ENCODE data around the gene TMEM147. TPM values are rescaled to one million over a fixed set of nuclear protein-coding genes. Genes with fewer than 3 reads are reported as not detected.

Gene TMEM147
- total and polyA plus RNA-seq, 2 of the 13 experiments (the other 11 are each of a cell fraction or from before 2014, with no cell fraction given) = 141 to 176 TPM

DNA sequence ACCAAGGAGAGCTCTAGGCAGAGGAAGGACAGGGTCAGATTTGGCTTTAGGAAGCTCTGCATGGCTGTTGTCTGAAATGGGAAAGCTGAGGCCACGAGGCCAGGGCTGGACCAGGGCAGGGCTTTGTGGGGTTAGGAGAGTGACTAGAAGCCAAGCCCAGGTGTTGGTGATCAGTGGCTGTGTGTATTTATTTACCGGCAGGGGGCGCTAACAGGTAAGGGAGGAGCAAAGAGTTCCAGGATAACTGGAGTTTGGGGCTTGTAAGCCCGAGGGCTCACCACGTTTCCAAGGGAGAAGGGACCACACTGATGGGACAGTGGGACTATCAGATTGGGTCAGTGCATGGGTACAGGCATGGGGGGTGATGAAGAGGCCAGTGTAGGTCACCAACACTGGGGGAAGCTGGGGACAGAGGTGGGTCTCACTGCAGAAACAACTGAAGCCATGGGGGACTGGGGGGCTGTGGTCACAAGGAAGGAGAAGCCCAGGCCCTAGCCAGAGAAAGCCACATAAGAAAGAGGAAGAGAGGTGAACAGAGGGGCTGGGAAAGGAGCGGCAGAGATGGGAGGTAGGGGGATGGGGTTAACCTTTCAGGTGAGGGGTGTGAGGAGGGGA, 3.9 kb downstream of the TMEM147 start (continued):
- no peak for TF ChIP-seq ZMYM2 (CRISPR knock-in tag; IDR thresholded peaks at IDR 0.05)
- no peak for TF ChIP-seq ZNF343 (CRISPR knock-in tag; IDR thresholded peaks at IDR 0.05)
- 0 out of 2 replicates have a peak, but pooled peaks have one; percentile 19 for TF ChIP-seq GATAD2A (CRISPR knock-in tag; IDR thresholded peaks at IDR 0.05)
- TF ChIP-seq ZNF251 (CRISPR knock-in tag; IDR thresholded peaks at IDR 0.05) = no peak
- TF ChIP-seq FIP1L1 (IDR thresholded peaks at IDR 0.05; ENCODE audit: borderline replicate concordance, insufficient read depth, low read depth, low read length) = no peak

DNA sequence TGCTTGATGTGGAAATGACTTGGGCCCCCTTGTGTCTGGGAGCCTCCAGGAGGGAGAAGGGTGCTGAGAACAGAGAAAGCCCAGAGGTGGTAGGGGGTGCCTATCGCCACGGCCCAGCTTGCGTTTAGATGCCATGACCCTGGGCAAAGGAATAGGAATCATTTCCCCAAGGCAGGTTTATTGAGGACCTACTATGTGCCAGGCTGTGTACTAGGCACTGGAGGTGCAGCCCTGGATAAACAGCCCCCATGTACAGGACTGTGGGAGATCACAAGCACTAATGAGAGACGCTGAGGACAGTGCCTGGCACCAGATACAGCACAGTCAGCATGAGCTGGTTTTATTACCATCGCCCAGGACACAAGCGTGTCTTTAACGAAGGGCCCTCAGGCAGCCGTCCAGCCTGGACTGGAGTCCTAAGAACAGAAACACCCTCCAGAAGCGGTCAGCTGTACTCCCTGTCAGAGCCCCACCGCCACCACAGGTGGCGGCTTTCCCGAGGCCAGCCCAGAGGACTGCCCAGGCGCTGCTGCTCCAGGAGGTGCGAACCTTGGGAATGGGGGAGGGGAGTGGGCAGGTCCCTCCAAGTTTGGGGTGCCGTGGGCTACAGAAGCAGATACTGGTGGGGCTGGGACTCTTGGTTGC, 4.6 kb downstream of the TMEM147 start:
- H3K27ac ChIP-seq (ENCODE audit: extremely low read length, insufficient read depth, low read length) = no peak overlapping the region
- H3K4me2 ChIP-seq (ENCODE audit: low read depth, low read length) = no peak overlapping the region
- ChIA-PET CTCF (ENCODE audit: low intra/inter-chr PET ratio, low total read pairs) (interaction anchor here (1.2 to 2.7 kb wide), 3 partner anchors 40 to 167 kb away, joined by 5 to 14 read pairs (median 8); no protein-coding TSS in a partner anchor), POLR2A (no interaction called here)
- 91% methylated on average over 5 of the region's 15 CpGs for WGBS (ENCODE audit: low lambda C conversion rate)
- DNase-seq (ENCODE audit: low spot score) = no peak
- peaks cover 47% of the 10 kb centered on the region for H3K4me1 ChIP-seq (ENCODE audit: insufficient read depth, low read length)
- in situ Hi-C loops (cut with HindIII; ENCODE audit: extremely low pct_ligation_motif_present, low pct_unique_long_range_greater_than_20kb) (loop anchor here (5.0 kb wide), 2 partner anchors 92 to 167 kb away; partner anchors contain the start of genes ETV2 and KMT2B), intact Hi-C loops (cut with micrococcal nuclease; ENCODE audit: unreplicated experiment) (loop anchor here (1.0 to 10.0 kb wide), 3 partner anchors 65 to 167 kb away; partner anchors contain the start of genes COX6B1, ETV2 and HAUS5)
- no peak overlapping the region for H2AFZ ChIP-seq (ENCODE audit: low read length)
- H3K79me2 ChIP-seq (ENCODE audit: insufficient read depth, low read length) = peaks cover 11% of the 10 kb centered on the region
- no peaks in the 10 kb centered on the region for H3K9me3 ChIP-seq (ENCODE audit: low read length)
- ATAC-seq = no peak
- no peak for FAIRE-seq
- no TSS peak for BruUV-seq (replicated peaks)
- H3K9ac ChIP-seq (ENCODE audit: insufficient read depth, low read depth, low read length) = no peak overlapping the region
- peaks cover 0 to 3% of the 10 kb centered on the region in 2 experiments; a peak in 3 of 5 replicates for H3K36me3 ChIP-seq (replicated peaks in 1 of 2; ENCODE audit: control insufficient read depth in 1 of 2, insufficient read depth in 2 of 2, low read length in 2 of 2)
- H4K20me1 ChIP-seq (ENCODE audit: insufficient read depth, low read length) = no peaks in the 10 kb centered on the region
- H3K27me3 ChIP-seq (ENCODE audit: control insufficient read depth in 1 of 2, insufficient read depth in 2 of 2, low read length in 2 of 2) = peaks cover 0 to 11% of the 10 kb centered on the region in 2 experiments; a peak in 1 of 5 replicates
- TF ChIP-seq, protein P1, sequence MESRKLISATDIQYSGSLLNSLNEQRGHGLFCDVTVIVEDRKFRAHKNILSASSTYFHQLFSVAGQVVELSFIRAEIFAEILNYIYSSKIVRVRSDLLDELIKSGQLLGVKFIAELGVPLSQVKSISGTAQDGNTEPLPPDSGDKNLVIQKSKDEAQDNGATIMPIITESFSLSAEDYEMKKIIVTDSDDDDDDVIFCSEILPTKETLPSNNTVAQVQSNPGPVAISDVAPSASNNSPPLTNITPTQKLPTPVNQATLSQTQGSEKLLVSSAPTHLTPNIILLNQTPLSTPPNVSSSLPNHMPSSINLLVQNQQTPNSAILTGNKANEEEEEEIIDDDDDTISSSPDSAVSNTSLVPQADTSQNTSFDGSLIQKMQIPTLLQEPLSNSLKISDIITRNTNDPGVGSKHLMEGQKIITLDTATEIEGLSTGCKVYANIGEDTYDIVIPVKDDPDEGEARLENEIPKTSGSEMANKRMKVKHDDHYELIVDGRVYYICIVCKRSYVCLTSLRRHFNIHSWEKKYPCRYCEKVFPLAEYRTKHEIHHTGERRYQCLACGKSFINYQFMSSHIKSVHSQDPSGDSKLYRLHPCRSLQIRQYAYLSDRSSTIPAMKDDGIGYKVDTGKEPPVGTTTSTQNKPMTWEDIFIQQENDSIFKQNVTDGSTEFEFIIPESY (CRISPR knock-in tag; IDR thresholded peaks at IDR 0.05) = peak; percentile 92
- 0 out of 2 replicates have a peak, but pooled peaks have one; percentile 8 for TF ChIP-seq RBFOX2 (IDR thresholded peaks at IDR 0.05; ENCODE audit: low read depth, low read length)
- peak; percentile 0; the same call in 1 of the 2 replicates for TF ChIP-seq MAFF (IDR thresholded peaks at IDR 0.05; ENCODE audit: low read depth, low read length)
- TF ChIP-seq BHLHE40 (IDR thresholded peaks at IDR 0.05; ENCODE audit: low read length) = no peak
- no peak for TF ChIP-seq ZNF260 (CRISPR knock-in tag; IDR thresholded peaks at IDR 0.05; ENCODE audit: borderline replicate concordance, low read depth)
- TF ChIP-seq HMGA1 (CRISPR knock-in tag; conservative IDR thresholded peaks at IDR 0.05) = no peak
- TF ChIP-seq AGO2 (optimal IDR thresholded peaks at IDR 0.05; ENCODE audit: low read depth, low read length) = peak; percentile 63
- TF ChIP-seq ADNP (CRISPR knock-in tag; IDR thresholded peaks at IDR 0.05) = no peak
- TF ChIP-seq, protein P2, sequence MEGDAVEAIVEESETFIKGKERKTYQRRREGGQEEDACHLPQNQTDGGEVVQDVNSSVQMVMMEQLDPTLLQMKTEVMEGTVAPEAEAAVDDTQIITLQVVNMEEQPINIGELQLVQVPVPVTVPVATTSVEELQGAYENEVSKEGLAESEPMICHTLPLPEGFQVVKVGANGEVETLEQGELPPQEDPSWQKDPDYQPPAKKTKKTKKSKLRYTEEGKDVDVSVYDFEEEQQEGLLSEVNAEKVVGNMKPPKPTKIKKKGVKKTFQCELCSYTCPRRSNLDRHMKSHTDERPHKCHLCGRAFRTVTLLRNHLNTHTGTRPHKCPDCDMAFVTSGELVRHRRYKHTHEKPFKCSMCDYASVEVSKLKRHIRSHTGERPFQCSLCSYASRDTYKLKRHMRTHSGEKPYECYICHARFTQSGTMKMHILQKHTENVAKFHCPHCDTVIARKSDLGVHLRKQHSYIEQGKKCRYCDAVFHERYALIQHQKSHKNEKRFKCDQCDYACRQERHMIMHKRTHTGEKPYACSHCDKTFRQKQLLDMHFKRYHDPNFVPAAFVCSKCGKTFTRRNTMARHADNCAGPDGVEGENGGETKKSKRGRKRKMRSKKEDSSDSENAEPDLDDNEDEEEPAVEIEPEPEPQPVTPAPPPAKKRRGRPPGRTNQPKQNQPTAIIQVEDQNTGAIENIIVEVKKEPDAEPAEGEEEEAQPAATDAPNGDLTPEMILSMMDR (CRISPR knock-in tag; IDR thresholded peaks at IDR 0.05) = 0 out of 2 replicates have a peak, but pooled peaks have one; percentile 2
- TF ChIP-seq ZKSCAN1 (IDR thresholded peaks at IDR 0.05; ENCODE audit: low read length) = peak; percentile 86
- no peak overlapping the region for H3K4me3 ChIP-seq (replicated peaks in 1 of 3; ENCODE audit: insufficient read depth in 1 of 3, low read depth in 2 of 3, low read length in 3 of 3)

Measured in HepG2 (cell line).